Panc1 (cell line): Measurements from ENCODE around the gene ITGB8. TPM values are rescaled to one million over a fixed set of nuclear protein-coding genes. Genes with fewer than 3 reads are reported as not detected.
"Not testable (repeated sequence)": the region's sequence is repeated elsewhere in the genome, so short reads cannot be mapped to it uniquely, and the experiment has no call there.

Experiments
- ATAC-seq: fragments of 200-7000 bp; cut with Tn5 transposase; 2 replicates; pipeline ENCODE4 v1.9.1; 2020; ENCODE audit warnings: mild to moderate bottlenecking, moderate library complexity
- BruUV-seq: library from RNA; stranded (reverse); fragments of 400-500 nt; replicated peaks from 2 replicates; lab custom pipeline; 2021; lab: Mats Ljungman, UMichigan
- CTCF ChIA-PET: fragments of 300-600 bp; sonication (Branson Sonifier 250); formaldehyde crosslinking; loops from one replicate; lab custom pipeline; 2022; ENCODE audit warnings: antibody characterized with exemption; lab: Charles Lee
- POLR2A ChIA-PET: fragments of 300-600 bp; sonication (Branson Sonifier 250); formaldehyde crosslinking; loops from one replicate; lab custom pipeline; 2022; ENCODE audit warnings: antibody characterized with exemption; lab: Charles Lee
- DNase-seq: peaks from one replicate; pipeline ENCODE4 v3.0.0-alpha.2; 2010; ENCODE audit warnings: low read depth, low spot score
- H3K27ac ChIP-seq: 2 replicates; pipeline ENCODE4 v1.5.1; 2011; ENCODE audit warnings: mild to moderate bottlenecking, low read length, inconsistent platforms
- H3K27me3 ChIP-seq: fragments of 200-500 bp; sonication (Bioruptor generic); 2 replicates; pipeline ENCODE4 v1.6.0; 2014; ENCODE audit warnings: low read length, inconsistent platforms; ENCODE audit not compliant: control insufficient read depth, insufficient read depth
- H3K36me3 ChIP-seq: fragments of 200-500 bp; sonication (Bioruptor generic); 2 replicates; pipeline ENCODE4 v1.5.1; 2014; ENCODE audit warnings: inconsistent platforms, mild to moderate bottlenecking, low read length, moderate library complexity; ENCODE audit not compliant: control insufficient read depth, insufficient read depth
- H3K4me1 ChIP-seq: 2 replicates; pipeline ENCODE4 v1.5.1; 2011; ENCODE audit warnings: inconsistent platforms, mild to moderate bottlenecking, low read length, moderate library complexity; ENCODE audit not compliant: control insufficient read depth, insufficient read depth
- H3K4me3 ChIP-seq, 2 experiments: 2 replicates each; pipeline ENCODE4 v1.5.1; 2011 to 2012; ENCODE audit warnings: low read depth in 2 of 2, low read length in 2 of 2, mild to moderate bottlenecking in 2 of 2, inconsistent platforms in 1 of 2, moderate library complexity in 1 of 2
- H3K9me3 ChIP-seq: fragments of 200-500 bp; sonication (Bioruptor generic); 2 replicates; pipeline ENCODE4 v1.5.1; 2014; ENCODE audit warnings: low read depth, mild to moderate bottlenecking, inconsistent platforms, low read length, moderate library complexity; ENCODE audit not compliant: control insufficient read depth, insufficient read depth
- POLR2AphosphoS5 ChIP-seq: IDR thresholded peaks from 2 replicates; pipeline ENCODE4 v1.6.1; 2012; ENCODE audit warnings: mild to moderate bottlenecking, low read depth, low read length, moderate library complexity
- SIN3A ChIP-seq: IDR thresholded peaks from 2 replicates; pipeline ENCODE4 v1.6.1; 2012; ENCODE audit warnings: low read depth, mild to moderate bottlenecking, low read length, moderate library complexity, borderline replicate concordance; ENCODE audit not compliant: insufficient read depth
- TCF7L2 ChIP-seq: IDR thresholded peaks from 2 replicates; pipeline ENCODE4 v1.6.1; 2011; ENCODE audit warnings: mild to moderate bottlenecking, low read depth, low read length, inconsistent platforms
- in situ Hi-C: cut with HindIII; loops from 2 replicates; pipeline ENCODE4 v1.10.0; 2016; ENCODE audit warnings: low sequenced_read_pairs, low pct_unique_long_range_greater_than_20kb
- intact Hi-C: fragments of 100-400 bp; cut with micrococcal nuclease; formaldehyde crosslinking; loops from one replicate; pipeline ENCODE4 v1.10.0; 2022; ENCODE audit not compliant: unreplicated experiment
- total RNA-seq: library from RNA; stranded (reverse); gene quantifications from one replicate; pipeline ENCODE4 v1.2.1, GENCODE V29; 2021; ENCODE audit not compliant: unreplicated experiment
- TF ChIP-seq, protein P1 (sequence below), 2 experiments: IDR thresholded peaks; 2 replicates each; pipeline ENCODE4 v1.6.1; 2011 to 2012; ENCODE audit warnings: low read depth in 2 of 2, control low read depth in 1 of 2, low read length in 1 of 2, mild to moderate bottlenecking in 1 of 2, moderate library complexity in 1 of 2; ENCODE audit not compliant: insufficient read depth in 1 of 2
- TF ChIP-seq, protein P2 (sequence below): fragments of 450-650 bp; IDR thresholded peaks from 2 replicates; pipeline ENCODE4 v1.5.1; 2017; ENCODE audit warnings: mild to moderate bottlenecking

Gene ITGB8
- total RNA-seq, 1 experiment from 2014 or later, result 4.9 TPM

DNA sequence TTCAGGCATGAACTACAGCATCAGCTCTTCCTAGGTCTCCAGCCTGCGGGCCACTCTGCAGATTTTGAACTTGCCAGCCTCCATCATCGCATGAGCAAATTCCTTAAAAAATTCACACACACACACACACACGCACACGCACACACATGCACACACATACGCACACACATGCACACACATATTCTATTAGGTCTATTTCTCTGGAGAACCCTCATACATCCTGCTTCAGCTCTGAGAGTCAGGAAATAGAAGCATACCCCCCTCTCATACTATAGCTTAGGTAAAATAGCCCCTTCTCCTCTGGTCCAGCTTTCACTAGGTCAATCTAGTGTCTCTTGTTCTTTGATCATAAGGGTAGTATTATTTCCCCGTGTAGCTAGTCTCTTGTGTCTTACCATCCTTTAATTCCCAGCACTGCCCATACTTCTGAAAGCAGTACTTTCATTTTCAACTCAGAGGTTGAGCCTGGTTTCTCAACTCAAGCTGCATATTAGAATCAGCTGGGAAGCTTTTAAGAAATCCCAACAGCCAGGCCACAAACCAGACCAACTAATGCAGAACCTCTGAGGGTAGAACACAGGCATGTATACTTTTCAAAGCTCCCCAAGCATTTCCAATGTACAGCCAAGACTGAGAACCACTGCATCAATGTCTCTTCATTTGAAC is 30.9 kb upstream of the ITGB8 start:
- no peaks in the 10 kb centered on the region for H3K4me1 ChIP-seq
- CTCF ChIA-PET, result interaction anchor here (0.5 kb wide), 1 partner anchor 808 kb away, joined by 3 read pairs; no protein-coding TSS in a partner anchor
- H3K4me3 ChIP-seq, result no peak overlapping the region
- POLR2A ChIA-PET, result no interaction called here
- DNase-seq, result no peak
- H3K9me3 ChIP-seq, result no peaks in the 10 kb centered on the region
- no TSS peak for BruUV-seq
- H3K27ac ChIP-seq, result no peak overlapping the region
- ATAC-seq, result no peak
- H3K27me3 ChIP-seq, result no peaks in the 10 kb centered on the region
- in situ Hi-C loops, result no loop called here
- intact Hi-C loops, result no loop called here
- no peaks in the 10 kb centered on the region for H3K36me3 ChIP-seq
- TF ChIP-seq, protein P1, sequence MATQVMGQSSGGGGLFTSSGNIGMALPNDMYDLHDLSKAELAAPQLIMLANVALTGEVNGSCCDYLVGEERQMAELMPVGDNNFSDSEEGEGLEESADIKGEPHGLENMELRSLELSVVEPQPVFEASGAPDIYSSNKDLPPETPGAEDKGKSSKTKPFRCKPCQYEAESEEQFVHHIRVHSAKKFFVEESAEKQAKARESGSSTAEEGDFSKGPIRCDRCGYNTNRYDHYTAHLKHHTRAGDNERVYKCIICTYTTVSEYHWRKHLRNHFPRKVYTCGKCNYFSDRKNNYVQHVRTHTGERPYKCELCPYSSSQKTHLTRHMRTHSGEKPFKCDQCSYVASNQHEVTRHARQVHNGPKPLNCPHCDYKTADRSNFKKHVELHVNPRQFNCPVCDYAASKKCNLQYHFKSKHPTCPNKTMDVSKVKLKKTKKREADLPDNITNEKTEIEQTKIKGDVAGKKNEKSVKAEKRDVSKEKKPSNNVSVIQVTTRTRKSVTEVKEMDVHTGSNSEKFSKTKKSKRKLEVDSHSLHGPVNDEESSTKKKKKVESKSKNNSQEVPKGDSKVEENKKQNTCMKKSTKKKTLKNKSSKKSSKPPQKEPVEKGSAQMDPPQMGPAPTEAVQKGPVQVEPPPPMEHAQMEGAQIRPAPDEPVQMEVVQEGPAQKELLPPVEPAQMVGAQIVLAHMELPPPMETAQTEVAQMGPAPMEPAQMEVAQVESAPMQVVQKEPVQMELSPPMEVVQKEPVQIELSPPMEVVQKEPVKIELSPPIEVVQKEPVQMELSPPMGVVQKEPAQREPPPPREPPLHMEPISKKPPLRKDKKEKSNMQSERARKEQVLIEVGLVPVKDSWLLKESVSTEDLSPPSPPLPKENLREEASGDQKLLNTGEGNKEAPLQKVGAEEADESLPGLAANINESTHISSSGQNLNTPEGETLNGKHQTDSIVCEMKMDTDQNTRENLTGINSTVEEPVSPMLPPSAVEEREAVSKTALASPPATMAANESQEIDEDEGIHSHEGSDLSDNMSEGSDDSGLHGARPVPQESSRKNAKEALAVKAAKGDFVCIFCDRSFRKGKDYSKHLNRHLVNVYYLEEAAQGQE (IDR thresholded peaks at IDR 0.05; ENCODE audit: insufficient read depth in 1 of 2, low read depth in 2 of 2, low read length in 1 of 2), result no peak
- TF ChIP-seq POLR2AphosphoS5 (no peak), SIN3A (no peak), TCF7L2 (no peak)
- TF ChIP-seq, protein P2, sequence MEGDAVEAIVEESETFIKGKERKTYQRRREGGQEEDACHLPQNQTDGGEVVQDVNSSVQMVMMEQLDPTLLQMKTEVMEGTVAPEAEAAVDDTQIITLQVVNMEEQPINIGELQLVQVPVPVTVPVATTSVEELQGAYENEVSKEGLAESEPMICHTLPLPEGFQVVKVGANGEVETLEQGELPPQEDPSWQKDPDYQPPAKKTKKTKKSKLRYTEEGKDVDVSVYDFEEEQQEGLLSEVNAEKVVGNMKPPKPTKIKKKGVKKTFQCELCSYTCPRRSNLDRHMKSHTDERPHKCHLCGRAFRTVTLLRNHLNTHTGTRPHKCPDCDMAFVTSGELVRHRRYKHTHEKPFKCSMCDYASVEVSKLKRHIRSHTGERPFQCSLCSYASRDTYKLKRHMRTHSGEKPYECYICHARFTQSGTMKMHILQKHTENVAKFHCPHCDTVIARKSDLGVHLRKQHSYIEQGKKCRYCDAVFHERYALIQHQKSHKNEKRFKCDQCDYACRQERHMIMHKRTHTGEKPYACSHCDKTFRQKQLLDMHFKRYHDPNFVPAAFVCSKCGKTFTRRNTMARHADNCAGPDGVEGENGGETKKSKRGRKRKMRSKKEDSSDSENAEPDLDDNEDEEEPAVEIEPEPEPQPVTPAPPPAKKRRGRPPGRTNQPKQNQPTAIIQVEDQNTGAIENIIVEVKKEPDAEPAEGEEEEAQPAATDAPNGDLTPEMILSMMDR, result no peak

DNA sequence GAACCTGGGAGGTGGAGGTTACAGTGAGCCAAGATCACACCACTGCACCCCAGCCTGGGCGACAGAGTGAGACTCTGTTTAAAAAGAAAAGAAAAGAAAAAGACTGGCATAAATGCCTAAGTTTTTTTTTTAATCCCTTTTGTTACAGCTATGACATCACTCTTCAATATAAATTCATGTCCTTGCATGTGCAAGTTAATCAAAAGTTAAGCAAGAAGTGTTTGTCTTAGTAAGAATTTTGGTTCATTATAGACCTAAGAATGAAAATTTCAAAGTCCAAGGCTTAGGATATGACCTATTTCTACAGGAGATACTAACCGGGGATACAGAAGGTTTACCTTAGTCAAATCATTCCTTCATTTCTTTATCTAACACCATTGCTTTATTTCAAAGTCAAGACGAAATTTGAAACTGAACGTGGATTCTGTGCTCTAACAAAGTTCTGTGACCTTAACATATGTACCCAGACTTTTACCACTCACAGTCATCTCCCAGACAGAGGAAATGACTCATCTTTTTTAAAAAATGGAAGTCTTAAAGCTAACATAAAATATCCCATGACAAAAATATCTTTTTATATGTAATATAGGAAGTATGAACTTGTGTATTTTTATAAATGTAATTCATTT is 29.3 kb upstream of the ITGB8 start:
- intact Hi-C loops, result no loop called here
- no peaks in the 10 kb centered on the region for H3K27me3 ChIP-seq
- DNase-seq (no peak), ATAC-seq (no peak)
- H3K4me1 ChIP-seq, result no peaks in the 10 kb centered on the region
- POLR2A ChIA-PET, result no interaction called here
- in situ Hi-C loops, result no loop called here
- BruUV-seq, result no TSS peak
- TF ChIP-seq TCF7L2 (no peak), POLR2AphosphoS5 (no peak), SIN3A (no peak)
- TF ChIP-seq, protein P2, result no peak
- TF ChIP-seq, protein P1 (IDR thresholded peaks at IDR 0.05; ENCODE audit: insufficient read depth in 1 of 2, low read depth in 2 of 2, low read length in 1 of 2), result no peak
- H3K9me3 ChIP-seq, result no peaks in the 10 kb centered on the region
- H3K36me3 ChIP-seq, result no peaks in the 10 kb centered on the region
- H3K4me3 ChIP-seq, result no peak overlapping the region
- H3K27ac ChIP-seq, result no peak overlapping the region
- CTCF ChIA-PET, result no interaction called here

DNA sequence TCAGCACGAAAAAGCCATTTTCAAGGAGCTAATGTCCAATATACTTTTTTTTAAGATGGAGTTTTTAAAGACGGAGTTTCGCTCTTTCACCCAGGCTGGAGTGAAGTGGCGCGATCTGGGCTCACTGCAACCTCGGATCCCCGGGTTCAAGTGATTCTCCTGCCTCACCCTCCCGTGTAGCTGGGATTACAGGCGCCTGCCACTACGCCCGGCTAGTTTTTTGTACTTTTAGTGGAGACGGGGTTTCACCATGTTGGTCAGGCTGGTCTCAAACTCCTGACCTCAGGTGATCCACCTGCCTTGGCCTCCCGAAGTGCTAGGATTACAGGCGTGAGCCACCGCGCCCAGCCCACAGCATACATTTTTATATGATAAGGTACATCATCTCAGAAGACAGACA is 28.4 kb upstream of the ITGB8 start:
- CTCF ChIA-PET, H3K4me1 ChIP-seq, intact Hi-C loops, DNase-seq, H3K27ac ChIP-seq, in situ Hi-C loops, H3K4me3 ChIP-seq, POLR2A ChIA-PET, BruUV-seq, H3K36me3 ChIP-seq, H3K27me3 ChIP-seq, H3K9me3 ChIP-seq, ATAC-seq: not testable (repeated sequence)
